Umbilical cord (tissue), 2 donors: ENCODE measurements around the gene CNTNAP2. TPM values are rescaled to one million over a fixed set of nuclear protein-coding genes. Genes with fewer than 3 reads are reported as not detected.
A peak's percentile ranks its signal among the peaks of the same experiment; 100 is the strongest.

Source experiments
- DNase-seq: peaks from one replicate; pipeline ENCODE4 v3.0.0-alpha.2; 2015; ENCODE audit warnings: low spot score
- total RNA-seq: library from RNA; depleted of rRNA; stranded (reverse); fragments of >200 nt; gene quantifications from one replicate; pipeline ENCODE4 v1.2.3, GENCODE V29; 2014; ENCODE audit warnings: low replicate concordance; ENCODE audit not compliant: insufficient read depth

Gene CNTNAP2
- total RNA-seq = 81.1 TPM

DNA sequence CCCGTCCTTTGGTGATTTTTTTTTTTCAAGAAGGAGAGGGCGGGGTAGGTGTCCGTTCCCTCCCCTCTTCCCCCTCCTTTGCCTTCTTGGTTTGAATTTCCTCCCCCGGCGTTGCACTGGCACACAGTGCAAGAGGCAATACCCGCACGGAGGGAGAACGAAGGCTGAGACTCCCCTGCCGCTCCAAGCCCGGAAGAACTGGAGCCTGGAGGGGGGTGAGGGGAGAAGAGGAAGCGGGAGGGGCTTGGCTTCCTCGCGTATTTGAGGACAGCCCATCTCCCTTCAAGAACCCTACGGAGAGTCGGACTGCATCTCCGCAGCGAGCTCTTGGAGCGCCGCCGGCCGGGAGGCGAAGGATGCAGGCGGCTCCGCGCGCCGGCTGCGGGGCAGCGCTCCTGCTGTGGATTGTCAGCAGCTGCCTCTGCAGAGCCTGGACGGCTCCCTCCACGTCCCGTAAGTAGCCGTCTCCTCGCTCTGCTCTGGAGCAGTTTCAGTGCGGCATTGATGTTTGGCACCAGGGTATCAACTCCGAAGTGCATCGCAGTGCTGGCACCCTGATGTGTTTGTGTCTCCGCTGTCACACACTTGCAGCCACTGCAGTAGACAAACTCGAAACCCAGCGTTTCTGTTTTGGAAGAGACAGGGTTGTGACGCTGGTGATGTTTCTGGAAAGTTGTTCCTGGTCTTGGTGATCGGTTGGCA, at the start of gene CNTNAP2:
TSS of gene CNTNAP2 (plus strand) at position 281 of the 702 bp plus-strand sequence. CDS start at position 357, 76 bp downstream.
- DNase-seq = peak; percentile 93

DNA sequence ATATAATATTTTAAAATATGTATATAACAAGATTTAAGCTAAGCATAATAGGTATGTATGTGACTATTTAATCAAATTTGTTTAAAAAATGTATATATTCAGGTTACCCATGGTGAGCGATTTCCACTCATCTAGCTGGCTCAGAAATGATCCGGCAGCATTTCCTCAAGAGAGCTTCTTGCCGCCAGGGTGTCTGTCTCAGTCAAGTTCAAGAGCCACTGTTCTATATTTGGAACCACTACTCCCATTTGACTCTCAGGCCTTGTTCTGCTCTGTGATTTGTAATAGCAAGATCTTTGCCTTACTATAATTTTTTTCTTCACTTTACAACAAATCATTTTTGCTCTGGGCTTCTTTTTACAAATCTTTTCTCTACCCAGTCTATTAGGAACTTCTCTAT, 48.7 kb upstream of the CNTNAP2 start:
- DNase-seq = peak; percentile 7

DNA sequence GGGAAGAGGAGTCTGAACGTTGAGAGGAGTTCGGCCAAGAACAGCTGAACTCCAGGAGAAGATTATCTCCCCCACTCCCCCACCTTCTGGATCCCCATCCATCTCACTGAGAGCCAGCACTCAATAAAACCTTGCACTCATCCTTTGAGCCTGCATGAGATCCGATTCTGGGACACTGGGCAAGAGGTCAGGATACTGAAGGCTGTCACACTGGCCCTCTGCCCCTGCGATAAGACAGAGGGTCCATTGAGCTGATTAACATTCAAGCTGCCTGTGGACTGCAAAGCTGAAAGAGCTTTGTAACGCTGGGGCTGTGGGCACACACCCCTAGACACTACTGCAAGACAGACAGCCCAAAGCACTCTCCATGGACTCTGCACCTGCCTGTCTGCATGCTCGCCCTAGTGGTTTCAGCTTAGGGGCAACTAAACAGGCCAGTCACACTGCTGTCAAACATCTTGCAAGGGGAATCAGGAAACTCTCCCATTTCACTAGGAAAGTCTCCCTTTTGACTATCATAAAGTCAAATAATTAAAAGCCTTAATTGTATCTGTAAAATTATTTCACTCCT, 42.3 kb upstream of the CNTNAP2 start:
- DNase-seq = no peak

DNA sequence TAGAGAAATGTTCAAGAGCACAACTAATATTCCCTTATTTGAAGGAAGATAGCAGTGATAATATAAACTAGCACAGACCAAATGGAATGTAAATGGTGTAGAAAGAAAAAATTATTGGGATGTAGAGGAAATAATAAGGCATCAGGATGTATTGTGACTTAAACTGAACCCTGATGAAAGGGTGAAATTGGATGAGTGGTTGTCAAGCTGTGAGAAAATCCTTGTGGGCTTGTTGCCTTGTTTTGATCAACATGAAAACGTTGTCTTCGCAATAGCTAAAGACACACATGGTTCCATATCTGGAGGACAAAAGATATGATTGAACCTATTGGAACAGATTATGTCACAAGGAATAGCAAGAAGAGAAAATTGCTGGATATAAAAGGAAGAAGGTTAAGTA, 40.3 kb upstream of the CNTNAP2 start:
- no peak for DNase-seq

DNA sequence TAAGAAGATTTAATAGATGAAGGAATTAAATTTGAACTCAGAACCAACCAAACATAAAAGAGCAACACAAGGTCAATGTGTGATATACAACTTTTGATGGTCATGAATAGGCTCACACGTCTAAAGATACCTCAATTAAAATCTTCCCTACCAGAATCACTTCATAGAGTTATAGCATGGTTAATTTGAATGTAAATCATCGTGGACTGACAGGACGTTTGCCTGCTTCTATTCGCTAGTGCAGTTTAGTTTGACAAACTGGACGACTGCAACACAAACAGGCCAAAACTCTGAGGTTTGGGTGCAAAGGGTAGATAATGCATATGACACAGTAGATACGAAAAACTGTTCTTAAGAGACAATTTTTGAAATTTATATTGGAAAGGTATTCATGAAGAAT, 32.5 kb upstream of the CNTNAP2 start:
- DNase-seq = no peak

DNA sequence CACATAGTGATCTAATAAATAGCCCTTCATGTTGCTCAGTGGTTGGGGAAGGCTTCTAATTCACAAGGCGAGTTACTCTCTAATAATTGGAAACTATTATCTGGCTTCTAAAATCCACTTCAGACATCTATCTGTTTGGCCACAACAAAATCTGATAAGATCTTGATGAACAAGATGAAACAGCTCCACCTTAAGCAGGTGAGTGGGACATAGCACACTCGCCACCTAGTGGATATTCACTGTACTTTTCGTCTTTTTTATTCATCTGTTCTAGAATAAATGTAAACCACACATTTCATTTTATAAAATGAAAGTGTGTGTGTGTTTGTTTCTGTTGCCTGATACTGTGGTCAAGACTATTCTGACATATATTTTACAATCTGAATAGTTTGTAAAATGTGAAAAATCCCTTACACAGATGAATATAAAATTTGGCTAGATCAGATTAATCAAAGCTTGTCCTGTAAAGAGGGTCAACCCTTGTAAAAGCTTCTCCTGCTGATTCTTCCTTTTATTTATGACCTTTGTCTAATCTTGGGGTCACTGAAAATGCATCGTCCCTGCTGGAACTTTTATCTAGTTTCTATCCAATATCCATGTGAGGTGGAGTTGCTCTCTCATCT, 26.5 kb upstream of the CNTNAP2 start:
- peak; percentile 10 for DNase-seq

DNA sequence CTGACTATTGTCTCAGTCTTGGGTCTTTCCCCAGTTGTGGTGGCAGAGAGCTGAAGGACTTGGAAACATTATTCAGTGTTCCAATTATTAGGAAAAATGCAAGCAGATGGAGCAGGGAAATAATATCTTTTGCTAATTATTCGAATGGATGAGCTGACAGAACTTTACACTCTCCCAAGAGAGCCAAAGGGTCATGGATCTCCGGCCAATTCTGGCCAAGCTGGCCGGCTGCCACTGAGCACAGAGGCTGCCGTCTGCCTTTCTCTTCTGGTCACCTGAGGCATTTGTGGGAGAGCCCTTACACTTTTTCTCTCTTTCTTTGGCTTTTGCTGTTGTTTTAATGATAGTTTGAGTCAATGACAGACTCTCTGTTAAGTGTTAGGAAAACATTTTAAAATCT, 22.2 kb upstream of the CNTNAP2 start:
- no peak for DNase-seq

DNA sequence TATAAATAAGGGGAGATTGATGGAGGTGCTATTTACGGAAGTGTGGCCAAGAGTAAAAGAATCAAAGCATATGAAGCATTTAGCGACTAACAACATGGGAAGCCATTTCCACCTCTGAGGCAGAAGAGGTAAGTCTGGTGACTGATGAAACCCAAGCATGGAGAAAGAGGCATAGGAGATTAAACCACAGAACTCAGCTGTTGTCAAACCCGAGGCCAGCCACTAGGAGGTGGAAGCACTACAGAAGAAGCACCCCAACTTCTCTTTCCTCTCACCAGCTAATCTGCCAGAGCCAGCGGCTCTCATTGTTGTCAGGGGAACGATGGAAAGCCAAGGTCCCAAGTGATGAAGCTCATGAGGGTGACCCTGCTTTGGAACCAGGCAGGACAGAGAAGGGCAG, 19.6 kb upstream of the CNTNAP2 start:
- no peak for DNase-seq

DNA sequence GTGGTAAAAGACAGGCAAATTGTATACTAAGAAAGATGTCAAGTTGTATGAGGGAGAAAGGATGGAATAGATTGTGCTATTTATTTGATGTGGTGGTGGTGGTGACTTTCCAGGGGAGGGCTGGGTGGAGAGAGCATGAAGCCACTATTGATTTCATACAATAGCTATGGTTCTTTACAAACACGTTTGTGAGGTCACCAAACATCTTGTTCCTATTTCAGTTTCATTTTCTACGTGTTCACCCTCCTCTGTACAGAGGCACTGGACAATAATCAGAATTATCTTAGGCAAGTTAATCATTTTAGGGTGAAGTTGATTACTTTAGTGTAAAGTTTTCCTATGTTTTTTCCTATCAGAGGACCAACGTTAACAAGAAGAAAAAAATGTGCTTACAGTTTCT, 10.3 kb upstream of the CNTNAP2 start:
- no peak for DNase-seq

DNA sequence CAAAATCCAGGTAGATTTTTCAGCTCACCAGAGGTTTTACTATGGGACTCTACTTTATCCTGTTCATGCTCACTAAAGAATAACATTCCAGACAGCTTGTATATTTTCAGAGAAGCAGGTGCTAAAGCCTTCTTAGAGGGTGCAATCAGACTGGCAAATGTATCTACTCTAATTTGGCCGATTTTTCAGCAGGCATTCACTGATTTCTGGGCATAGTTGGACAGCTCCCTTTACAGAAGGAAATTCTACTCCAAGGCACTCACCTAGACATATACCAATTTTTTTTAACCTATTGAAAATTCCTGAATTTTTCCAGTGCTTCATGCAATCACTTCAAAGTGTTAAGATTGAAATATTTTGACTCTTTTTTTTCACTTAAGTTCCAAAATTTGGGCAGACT, 3.8 kb upstream of the CNTNAP2 start:
- DNase-seq = no peak

DNA sequence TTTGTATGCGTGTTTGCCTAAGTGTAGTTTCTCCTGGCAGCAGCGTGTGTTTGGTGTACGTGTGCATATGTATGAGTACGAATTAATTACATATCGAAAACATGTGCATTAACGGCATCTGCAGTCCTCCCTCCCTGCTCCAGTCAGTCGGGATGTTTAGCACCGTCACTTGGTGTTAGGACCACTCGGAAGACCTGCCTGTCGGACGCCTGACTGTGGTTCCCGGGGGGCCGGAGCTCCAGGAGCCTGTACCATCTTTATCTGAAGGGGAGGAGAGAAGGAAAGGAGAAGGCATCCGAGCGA, 1.1 kb upstream of the CNTNAP2 start:
- DNase-seq = no peak

DNA sequence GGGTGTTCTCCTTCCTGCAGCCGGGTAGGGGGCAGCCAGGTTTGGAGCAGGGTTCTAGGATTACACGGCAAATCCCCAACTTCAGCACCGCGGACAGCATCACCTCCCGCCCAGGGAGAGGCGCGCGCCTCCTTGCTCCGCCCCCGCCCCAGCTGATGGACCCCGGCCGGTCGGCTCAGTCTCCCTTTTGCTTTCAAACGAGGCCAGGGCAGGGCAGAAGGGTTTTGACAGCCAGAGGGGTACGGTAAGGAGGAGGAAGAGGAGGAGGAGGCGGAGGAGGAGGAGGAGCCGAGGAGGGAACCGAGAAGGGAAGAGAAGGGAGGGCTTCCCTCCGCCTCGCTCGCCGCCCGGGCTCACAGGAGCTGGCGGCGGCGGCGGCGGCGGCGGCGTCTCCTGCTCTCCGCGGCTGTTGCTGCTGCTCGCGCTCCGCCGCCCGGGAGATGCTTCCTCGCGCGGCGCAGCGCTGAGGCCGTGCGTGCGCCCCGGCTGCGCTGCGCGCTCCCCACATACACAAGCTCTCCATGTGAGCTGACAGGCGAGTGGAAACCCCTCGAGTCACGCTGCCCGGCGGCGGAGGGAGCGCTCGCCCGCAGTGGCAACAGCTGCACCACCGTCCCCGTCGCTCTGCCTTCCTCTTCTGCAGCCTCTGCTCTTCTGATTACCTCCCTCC, 615 bp upstream of the CNTNAP2 start:
- DNase-seq = peak; percentile 92

DNA sequence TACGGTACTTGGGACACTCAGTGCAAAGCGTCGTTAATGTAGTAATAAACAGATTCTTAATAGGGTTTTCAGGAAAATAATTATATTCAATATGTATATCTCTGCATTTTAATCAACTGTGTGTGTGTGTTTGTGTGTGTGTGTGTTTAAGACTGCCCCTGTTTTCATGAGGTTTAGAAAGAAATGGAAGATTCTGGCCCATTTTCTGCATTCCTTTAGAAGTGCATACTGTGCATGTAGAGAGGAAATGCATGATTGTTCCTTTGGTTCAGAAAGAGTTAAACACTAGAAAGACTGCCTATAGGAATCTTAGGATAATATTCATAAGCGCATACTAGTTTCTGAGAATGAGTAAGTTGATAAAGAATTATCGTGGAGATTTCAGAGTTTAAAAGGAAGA, 975 bp downstream of the CNTNAP2 start:
- peak; percentile 54 for DNase-seq

DNA sequence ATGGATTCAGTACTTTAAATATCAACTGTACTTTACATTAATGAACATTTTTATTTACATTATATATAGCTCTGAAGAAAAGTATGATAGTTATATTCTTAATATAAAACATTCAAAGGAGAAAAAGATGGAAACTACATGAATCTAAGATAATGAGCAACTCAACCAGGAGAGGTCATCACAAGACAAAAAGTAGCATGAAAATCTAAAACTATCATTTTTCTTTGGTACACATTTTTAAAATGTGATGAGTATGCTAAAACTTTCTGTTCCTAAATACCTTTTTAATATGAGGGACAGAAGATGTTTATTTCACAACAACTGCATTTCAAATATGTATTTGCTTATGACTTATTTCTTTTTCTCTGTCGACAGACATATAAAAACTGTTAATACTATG, 2.4 kb downstream of the CNTNAP2 start:
- DNase-seq = peak; percentile 51

DNA sequence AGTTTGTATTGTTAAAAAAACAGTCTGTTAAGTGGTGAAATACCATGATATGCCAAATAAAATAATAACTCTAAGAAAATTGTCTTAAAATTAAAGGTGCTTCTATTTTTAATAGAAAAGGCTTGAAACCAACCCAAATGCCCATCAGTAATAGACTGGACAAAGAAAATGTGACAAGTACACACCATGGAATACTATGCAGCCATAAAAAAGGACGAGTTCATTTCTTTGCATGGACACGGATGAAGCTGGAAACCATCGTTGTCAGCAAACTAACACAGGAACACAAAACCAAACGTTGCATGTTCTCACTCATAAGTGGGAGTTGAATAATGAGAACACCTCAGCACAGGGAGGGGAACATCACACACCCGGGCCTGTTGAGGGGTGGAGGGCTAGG, 7.1 kb downstream of the CNTNAP2 start:
- no peak for DNase-seq

DNA sequence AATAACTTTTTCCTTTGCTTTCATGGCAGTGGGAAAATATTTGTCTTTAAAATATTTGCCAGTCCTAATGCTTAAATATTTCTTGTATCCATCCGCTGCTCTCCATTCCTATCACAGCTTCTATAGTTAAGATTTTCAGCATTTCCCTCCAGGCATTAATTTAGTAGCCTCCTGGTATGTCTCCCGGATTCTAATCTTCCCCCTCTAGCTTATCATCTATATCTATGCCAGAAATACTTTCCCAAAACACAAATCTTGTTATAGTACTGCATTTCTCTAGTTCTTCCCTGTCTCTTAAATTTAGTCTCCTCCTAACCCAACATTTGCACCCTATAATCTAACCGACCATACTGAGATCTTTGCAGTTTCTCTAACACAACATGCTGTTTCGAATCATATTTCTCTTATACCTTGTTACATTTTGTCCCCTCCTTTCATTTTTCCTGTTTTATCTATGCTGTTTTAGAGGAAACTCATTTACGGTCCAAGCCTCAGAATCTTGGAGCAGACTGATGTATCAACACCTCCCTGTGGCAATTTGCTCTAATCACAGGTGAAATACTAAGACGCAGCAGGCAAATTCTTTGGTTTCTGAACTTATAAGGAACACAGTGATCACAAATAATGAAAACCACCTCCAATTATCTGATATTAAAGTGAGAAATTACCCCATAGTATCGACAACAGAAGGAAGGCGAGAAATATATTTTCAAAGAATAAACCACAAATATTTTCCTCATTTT, 10.3 kb downstream of the CNTNAP2 start:
- no peak for DNase-seq

DNA sequence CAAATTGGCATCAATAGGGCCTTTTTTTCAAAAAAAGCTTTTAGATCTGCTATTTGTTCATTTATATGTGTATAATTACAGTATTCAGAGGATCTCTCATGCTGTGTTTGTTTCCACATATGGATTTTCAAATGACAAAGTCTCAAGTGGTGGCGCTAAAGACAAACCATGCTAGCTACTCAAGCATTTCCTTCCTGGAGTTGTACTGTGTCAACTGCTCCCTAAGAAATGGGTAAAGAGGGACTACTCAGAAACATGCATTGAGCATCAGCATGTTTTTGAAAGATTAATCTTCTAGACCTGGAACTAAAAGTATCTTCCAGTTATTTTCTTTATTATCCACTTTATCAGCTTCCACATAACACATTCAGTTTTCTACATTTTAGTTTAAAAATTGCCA, 12.7 kb downstream of the CNTNAP2 start:
- no peak for DNase-seq

DNA sequence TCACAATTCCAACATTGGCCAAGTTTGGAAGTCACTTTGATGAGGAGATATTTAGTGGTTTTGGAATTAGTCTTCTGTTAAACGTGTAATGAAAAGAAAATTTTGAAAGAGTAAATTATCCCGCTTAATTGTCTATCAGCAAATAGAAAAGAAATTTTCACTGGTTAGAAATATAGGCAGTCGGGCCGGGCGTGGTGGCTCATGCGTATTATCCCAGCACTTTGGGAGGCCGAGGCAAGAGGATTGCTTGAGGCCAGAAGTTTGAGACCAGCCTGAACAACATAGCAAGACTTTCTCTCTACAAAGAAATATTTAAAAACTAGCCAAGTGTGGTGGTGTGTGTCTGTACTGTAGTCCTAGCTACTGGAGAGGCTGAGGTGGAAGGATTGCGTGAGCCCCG, 13.4 kb downstream of the CNTNAP2 start:
- DNase-seq = no peak

DNA sequence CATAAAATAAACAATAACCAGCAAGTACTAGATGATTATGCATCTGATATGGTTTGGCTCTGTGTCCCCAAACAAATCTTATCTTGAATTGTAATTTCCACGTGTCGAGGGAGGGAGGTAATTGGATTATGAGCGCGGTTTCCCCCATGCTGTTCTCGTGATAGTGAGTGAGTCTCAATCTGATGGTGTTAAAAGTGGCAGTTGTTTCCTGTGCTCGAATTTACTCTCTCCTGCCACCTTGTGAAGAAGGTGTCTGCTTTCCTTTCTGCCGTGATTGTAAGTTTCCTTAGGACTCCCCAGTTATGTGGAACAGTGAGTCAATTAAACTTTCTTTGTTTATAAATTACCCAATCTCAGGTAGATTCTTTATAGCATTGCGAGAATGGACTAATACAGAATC, 15.1 kb downstream of the CNTNAP2 start:
- DNase-seq = no peak

DNA sequence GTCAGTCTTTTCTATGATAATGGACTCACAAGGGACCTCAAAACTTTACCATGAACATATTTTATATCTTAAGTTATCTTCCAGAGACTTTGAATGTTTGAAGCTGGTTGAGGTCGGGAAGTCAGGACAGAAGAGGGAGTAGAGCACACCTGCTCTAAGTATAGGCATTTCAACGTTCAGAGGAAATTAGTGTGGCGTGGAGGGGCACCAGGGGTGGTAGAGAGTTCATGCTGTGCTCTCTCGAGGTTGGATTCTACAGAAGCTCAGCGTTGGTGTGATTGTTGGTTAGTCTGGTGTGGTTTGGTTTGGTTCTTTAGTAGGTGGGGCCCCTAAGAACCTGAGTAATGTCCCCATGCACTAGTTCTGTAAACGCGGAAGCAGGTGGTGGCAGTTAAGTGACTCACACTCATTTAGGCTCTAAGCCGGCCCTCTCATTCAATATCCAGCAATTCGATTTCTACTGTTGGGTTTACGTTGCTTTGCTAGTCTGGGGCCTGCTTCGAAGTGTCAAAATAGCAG, 19.8 kb downstream of the CNTNAP2 start:
- no peak for DNase-seq

DNA sequence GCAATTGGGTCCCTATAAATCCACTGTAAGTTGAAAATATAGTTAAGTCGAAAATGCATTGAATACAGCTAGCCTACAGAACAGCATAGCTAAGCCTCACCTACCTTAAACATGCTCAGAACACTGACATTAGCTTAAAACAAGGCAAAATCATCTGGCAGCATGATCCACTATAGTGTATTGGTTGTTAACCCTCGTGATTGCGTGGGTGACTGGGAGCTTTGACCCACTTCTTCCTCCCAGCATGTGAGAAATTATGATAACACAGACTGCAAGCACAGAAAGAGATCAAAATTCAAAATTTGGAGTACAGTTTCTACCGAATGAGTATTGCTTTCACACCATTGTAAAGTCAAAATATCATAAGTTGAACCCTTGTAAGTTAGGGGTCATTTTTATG, 22.3 kb downstream of the CNTNAP2 start:
- no peak for DNase-seq
